ENCODE measurements around the gene F11R. TPM values are rescaled to one million over a fixed set of nuclear protein-coding genes. Genes with fewer than 3 reads are reported as not detected.
"Not testable (repeated sequence)": the region's sequence is repeated elsewhere in the genome, so short reads cannot be mapped to it uniquely, and the experiment has no call there.

F11R gene
- polyA plus RNA-seq, 1 donor: 11.4 TPM

DNA sequence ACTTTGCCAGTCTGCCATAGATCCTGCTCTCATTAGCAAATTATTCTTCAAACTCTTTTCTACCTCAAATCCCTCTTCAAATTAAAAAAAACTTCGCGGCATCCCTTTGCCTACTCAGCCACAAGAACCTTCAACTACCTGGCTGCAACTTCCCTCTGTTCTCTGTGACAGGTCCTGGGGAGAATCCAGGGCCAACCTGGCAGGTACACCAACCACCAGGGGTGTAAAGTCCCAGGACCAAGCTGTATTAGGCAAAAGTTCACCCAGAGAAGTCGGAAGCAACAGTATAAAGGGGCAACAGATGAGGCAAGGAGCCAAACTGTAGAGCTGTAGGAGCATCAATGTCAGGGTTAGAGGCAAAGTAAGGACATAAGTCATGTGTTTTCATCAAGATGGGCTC is 48.0 kb downstream of the F11R start:
- no peak for DNase-seq (ENCODE audit: low read depth)

DNA sequence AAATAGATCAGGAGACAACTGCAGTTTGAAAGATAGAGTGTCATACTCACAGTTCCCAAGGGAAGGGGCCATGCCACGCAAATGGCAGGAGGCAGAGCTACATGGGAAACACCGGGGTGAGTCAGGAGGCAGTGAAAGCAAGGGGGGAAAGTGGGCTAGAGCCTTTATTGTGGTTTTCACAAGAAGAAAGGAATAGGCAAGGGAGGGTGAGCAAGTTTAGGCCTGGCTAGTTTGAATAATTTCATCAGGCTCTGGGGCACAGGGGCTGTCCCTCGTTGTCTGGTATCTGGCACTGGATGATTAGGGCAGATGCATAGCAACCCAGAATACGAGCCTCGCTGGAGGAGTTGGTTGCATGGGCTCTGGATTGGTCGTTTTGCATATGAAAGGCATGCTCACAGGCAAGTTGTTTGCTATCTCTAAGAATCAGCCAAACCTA is 49.3 kb downstream of the F11R start:
- no peak for DNase-seq (ENCODE audit: low read depth)

DNA sequence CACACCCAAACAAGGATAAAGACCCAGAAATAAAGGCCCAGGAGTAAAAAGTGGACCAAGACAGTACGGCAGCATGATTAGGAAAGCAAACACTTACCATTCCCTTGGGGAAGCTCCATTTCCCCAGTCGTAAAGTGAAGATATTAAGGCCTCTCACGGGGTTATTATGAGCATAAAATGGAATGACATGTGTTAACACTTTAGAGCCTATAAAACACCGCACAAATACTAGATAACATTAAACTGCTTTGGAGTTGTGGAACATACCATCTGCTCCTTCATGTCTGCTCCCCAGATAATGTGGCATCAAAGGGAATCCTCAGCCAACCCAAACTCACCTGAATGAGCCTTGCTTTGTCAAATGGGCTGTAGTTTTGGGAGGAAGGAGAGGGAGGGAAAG is 57.4 kb downstream of the F11R start:
- DNase-seq (ENCODE audit: low read depth): no peak

DNA sequence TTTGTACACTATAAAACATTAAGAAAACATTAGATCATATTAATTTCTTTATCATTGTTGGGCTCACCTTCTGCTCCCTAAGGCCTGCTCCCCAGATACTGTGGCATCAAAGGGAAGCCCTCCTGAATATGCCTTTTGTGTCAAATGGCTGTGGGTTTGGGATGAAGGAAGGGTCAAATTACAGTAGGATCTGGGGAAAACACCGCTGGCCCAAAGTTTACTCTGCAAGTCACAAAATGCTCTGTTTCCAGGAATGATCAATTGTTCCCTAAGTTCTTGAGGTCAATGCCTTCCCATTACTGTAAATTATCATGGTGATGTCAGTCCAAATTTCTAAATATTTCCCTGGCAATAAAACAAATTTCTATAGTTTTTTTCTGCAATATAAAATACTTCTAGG is 59.5 kb downstream of the F11R start:
- DNase-seq (ENCODE audit: low read depth): no peak

DNA sequence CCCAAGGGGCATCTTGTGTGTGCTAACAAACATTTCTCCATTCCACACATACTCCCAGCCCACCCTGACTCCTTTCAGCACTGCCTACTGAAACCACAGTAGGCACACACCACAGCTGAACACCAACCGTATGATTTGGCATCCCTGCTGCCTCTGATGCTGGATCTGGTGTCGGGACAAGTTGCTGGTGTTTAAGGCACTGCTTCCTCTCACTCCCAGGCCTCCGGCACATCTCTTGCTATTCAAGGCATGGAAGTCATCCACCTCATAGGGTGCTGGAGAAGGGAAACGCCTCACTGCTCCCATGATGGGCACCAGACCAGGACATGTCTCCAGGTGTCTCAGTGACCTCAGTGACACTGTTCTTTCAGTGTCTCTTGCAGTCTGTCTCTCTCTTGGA is 64.0 kb downstream of the F11R start:
- no peak for DNase-seq (ENCODE audit: low read depth)

DNA sequence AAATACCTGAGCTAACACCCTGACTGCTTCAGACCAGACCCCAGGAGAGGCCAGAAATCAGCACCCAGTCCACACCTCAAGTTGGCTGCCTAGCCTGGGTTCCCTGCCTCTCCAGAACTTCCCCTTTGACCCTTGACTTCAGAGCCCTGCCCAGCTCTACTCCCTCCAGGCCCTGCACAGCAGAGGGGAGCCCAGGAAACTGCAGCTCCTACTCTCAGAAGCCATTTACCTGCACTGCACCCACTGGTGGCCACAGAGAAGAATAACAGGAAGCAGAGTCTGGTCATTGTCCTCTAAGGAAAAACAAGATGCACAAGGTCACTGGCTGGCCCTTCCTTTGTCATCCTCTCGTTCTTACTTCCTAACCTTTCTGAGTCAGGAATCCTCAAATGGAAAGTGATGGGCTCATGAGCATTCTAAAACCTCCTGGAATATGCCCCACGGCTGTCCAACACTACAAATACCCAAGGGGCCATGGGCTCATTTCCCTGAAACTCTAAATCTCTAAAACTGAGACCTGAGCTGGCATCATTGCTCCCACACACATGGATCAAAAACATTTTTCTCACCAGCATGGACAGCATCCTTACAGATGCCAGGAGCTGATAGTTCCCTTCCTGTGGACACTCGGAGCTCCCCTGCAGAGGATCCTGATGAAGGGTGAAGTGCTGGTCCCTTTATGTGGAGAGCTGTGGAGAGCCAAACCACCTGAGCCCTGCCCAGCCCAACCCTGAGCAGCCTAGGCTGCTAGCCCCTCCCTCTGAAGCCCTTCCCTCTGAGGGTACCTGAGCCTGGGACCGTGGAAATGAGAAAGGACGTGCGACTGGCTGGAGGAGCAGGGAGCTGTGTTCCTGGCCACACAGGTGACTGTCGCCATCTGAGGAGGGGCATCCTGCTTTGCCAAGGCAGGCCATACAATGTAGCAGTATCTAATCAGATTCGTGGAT is 66.5 kb downstream of the F11R start, which contains the start of gene ITLN2:
Gene ITLN2, minus strand, starts transcription at position 652 of the 947 bp plus-strand sequence. Its CDS starts 68 bp downstream, at position 584.
- no peak for DNase-seq (ENCODE audit: low read depth)

DNA sequence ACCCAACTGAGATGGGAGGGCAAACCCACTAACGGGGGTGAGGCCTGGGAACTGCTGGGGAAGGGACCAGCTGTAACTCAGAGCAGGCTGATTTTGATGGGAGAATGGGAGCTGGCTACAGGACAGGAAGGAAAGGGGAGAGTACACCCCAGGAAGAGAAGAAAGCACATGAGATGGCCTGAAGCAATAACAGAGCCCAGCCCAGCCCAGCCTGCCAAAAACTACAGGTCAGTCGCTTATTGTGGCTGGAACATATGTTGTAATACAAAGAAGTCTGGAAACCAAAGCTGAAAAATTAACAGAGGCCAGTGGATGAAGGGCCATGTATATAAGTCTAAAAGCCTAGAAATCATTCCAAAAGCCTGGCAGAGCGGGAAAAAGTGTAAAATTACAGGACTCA is 67.9 kb downstream of the F11R start:
- no peak for DNase-seq (ENCODE audit: low read depth)

DNA sequence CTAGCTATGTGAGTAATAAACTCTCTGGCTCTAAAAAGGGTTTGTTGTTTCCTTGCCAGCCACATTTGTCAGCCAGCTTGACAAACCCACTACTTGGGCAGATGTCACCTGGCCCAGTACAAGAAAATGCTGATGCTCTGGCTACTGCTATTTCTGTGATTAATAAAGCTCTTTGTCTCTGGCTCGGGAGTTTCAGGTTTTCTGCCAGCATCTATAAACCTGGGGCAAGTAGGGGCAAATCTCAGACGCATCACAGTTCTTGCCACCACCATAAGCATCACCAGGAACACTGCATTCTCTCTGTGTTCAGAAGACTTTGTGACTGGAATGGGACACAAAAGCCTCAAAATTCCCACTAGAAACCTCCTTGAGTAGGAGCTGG is 68.8 kb downstream of the F11R start:
- no peak for DNase-seq (ENCODE audit: low read depth)

DNA sequence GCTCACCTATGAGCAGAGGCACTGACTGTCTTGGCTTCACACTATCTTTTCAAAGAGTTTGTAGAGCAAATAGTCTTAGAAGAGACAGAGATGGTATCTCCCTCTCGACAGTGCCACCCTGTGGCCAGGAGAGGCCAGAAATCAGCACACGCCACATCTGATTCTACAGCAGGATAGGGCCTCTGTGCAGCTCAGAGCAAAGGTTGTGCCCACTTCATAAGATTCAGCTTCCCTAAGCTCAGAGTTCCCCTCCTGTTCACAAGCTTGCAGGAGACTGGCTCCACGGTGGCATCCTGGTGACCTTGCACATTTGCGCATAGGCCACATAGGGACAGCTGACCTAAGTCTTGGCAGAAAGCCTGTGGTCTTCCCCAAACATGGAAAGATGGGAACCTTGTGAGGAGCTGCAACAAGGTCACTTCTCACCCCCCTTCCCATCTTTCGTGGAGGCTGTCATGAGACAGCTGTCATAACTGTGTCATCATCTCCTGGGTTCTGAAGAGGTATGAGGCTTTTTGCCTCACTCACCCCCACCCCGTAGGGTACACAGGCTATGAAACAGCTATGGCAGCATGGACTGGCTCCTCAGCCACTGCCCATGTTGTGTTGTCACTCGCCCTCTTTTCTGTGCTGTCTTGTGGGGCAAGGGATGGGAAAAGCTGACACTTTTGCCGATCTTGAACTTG is 69.4 kb downstream of the F11R start:
- peak; percentile 9 for DNase-seq (ENCODE audit: low read depth)

DNA sequence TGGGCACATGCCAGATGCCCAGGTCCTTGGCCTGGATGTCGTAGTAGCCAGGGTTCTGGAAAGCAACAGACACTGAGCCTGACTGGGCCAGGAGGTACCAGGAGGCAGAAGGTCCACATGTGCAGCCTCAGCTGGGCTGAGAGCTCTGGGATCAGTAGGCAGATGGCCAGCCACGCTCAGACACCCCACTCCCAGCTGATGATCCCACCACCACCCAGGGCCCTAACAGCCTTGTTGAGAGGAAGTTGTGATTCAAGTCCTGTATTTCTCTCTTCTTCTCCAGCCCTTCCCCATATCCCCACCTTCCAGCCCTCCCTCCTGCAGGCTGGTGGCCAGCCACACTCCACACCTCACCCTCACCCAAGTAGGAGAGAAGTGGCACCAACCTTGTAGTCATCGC is 70.3 kb downstream of the F11R start:
- no peak for DNase-seq (ENCODE audit: low read depth)

DNA sequence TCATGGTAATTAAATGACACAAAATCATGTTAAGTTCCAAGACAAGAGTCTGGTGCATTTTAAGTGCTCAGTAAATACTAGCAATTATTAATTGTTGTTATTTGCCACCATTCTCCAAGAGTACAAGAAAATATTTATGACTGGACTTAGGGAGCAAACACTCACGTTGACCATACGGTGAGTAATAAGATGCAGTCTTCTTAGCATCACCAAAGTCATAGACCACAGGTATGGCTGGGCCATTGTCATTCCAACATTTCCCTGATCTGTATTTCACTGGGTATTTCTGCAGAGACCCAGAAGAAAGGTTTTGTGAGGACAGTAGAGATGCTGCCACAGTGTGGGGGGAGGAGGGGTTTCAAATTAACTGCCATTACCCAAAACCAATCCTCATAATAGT is 71.1 kb downstream of the F11R start:
- DNase-seq (ENCODE audit: low read depth): no peak

DNA sequence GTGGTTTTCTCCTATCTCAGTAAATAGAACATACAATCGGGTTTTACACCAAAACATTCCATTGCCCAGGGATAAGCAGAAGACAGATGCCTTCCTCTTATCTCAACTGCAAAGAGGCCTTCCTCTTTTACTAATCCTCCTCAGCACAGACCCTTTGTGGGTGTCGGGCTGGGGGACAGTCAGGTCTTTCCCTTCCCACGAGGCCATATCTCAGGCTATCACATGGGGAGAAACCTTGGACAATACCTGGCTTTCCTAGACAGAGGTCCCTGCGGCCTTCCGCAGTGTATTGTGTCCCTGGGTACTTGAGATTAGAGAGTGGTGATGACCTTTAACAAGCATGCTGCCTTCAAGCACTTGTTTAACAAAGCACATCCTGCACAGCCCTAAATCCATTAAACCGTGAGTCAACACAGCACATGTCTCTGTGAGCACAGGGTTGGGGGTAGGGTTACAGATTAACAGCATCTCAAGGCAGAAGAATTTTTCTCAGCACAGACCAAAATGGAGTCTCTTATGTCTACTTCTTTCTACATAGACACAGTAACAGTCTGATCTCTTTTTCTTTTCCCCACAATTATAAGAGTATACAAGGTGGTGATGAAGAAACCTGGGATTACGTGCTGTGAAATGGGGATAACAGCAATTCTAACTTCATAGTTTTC is 71.6 kb downstream of the F11R start:
- not testable (repeated sequence) for DNase-seq (ENCODE audit: low read depth)

DNA sequence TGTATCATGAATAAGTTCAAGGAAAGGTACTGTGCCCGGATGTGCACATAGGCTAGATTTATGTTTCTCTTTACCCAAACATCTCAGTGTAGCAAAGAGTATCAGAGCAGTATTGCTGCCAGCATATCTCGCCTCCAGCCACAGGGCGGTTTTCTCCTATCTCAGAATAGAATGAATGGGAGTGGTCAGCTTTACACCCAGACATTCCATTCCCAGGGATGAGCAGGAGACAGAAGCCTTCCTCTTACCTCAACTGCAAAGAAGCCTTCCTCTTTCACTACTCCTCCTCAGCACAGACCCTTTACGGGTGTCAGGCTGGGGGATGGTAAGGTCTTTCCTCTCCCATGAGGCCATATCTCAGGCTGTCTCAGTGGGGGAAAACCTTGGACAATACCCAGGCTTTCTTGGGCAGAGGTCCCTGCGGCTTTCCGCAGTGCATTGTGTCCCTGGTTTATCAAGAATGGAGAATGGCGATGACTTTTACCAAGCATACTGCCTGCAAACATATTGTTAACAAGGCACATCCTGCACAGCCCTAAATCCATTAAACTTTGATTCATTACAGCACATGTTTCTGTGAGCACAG is 73.7 kb downstream of the F11R start:
- DNase-seq (ENCODE audit: low read depth): not testable (repeated sequence)

DNA sequence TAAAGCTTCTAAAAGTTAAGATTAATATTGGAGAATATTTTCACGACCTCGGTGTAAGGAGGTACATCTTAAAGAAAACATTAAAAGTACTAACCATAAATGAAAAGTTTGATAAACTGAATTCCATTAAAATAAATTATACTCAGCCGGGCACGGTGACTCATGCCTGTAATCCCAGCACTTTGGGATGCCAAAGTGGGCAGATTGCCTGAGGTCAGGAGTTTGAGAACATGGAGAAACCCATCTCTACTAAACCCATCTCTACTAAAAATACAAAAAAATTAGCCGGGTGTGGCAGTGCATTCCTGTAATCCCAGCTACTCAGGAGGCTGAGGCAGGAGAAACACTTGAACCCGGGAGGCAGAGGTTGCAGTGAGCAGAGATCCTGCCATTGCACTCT is 75.1 kb downstream of the F11R start:
- DNase-seq (ENCODE audit: low read depth): not testable (repeated sequence)

Other genes starting within 250 kb of the F11R start
- 0.34 TPM for gene LY9, start 225.0 kb downstream of the F11R start, polyA plus RNA-seq (ENCODE audit: insufficient read length)
- 0.16 TPM for gene CD244, start 158.3 kb downstream of the F11R start, polyA plus RNA-seq (ENCODE audit: insufficient read length)
- gene ITLN1, start 136.0 kb downstream of the F11R start, polyA plus RNA-seq (ENCODE audit: insufficient read length): not detected
- not detected for gene ITLN2, start 66.3 kb downstream of the F11R start, polyA plus RNA-seq (ENCODE audit: insufficient read length)
- 23.6 TPM for gene TSTD1, start 17.8 kb upstream of the F11R start, polyA plus RNA-seq (ENCODE audit: insufficient read length)
- 33.5 TPM for gene USF1, start 24.8 kb upstream of the F11R start, polyA plus RNA-seq (ENCODE audit: insufficient read length)
- 2.4 TPM for gene ARHGAP30, start 48.7 kb upstream of the F11R start, polyA plus RNA-seq (ENCODE audit: insufficient read length)
- 0.09 TPM for gene NECTIN4, start 68.4 kb upstream of the F11R start, polyA plus RNA-seq (ENCODE audit: insufficient read length)
- 0.57 TPM for gene KLHDC9, start 77.2 kb upstream of the F11R start, polyA plus RNA-seq (ENCODE audit: insufficient read length)
- gene PFDN2, start 96.9 kb upstream of the F11R start, polyA plus RNA-seq (ENCODE audit: insufficient read length): 68.4 TPM
- gene NIT1, start 97.0 kb upstream of the F11R start, polyA plus RNA-seq (ENCODE audit: insufficient read length): 32.7 TPM
- 47.1 TPM for gene DEDD, start 111.5 kb upstream of the F11R start, polyA plus RNA-seq (ENCODE audit: insufficient read length)
- gene UFC1, start 132.8 kb upstream of the F11R start, polyA plus RNA-seq (ENCODE audit: insufficient read length): 98.9 TPM
- 26.6 TPM for gene USP21, start 138.3 kb upstream of the F11R start, polyA plus RNA-seq (ENCODE audit: insufficient read length)
- gene PPOX, start 145.3 kb upstream of the F11R start, polyA plus RNA-seq (ENCODE audit: insufficient read length): 18.2 TPM
- gene B4GALT3, start 156.4 kb upstream of the F11R start, polyA plus RNA-seq (ENCODE audit: insufficient read length): 22.2 TPM
- 11.8 TPM for gene ADAMTS4, start 177.9 kb upstream of the F11R start, polyA plus RNA-seq (ENCODE audit: insufficient read length)
- gene NDUFS2, start 181.2 kb upstream of the F11R start, polyA plus RNA-seq (ENCODE audit: insufficient read length): 142 TPM
- 13.2 TPM for gene FCER1G, start 194.1 kb upstream of the F11R start, polyA plus RNA-seq (ENCODE audit: insufficient read length)
- not detected for gene APOA2, start 202.5 kb upstream of the F11R start, polyA plus RNA-seq (ENCODE audit: insufficient read length)
- gene TOMM40L, start 204.9 kb upstream of the F11R start, polyA plus RNA-seq (ENCODE audit: insufficient read length): 9.8 TPM
- 0.83 TPM for gene NR1I3, start 217.1 kb upstream of the F11R start, polyA plus RNA-seq (ENCODE audit: insufficient read length)
- 0.38 TPM for gene PCP4L1, start 237.6 kb upstream of the F11R start, polyA plus RNA-seq (ENCODE audit: insufficient read length)